ENCODE results near the gene S1PR2. TPM values are rescaled to one million over a fixed set of nuclear protein-coding genes. Genes with fewer than 3 reads are reported as not detected.

Gene S1PR2
- total and polyA plus RNA-seq, 9 of the 15 experiments (the other 6 are each of a cell fraction or from before 2014, with no cell fraction given) = 1.5 to 3.9 (median 2.0) TPM

DNA sequence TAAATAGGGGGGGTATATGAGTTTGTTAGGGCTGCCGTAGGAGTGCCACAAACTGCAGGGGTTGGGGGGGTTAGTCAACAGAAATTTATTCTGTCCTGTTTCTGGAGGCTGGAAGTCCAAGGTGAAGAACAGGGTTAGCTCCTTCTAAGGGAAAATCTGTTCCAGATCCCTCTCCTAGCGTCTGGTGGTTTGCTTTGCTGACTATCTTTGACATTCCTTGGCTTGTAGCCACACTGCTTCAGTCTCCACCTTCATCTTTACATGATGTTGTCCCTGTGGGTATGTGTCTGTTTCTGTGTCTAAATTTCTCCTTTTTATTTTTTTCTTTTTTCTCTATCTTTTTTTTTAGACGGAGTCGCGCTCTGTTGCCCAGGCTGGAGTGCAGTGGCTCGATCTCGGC lies 31.6 kb upstream of the S1PR2 start:
- no peak for TF ChIP-seq CCAR2 (IDR thresholded peaks at IDR 0.05; ENCODE audit: low read depth, low read length)
- no peak for TF ChIP-seq SLC30A9 (CRISPR knock-in tag; IDR thresholded peaks at IDR 0.05)
- TF ChIP-seq EWSR1 (IDR thresholded peaks at IDR 0.05; ENCODE audit: borderline replicate concordance, low read depth, partially characterized antibody) = no peak
- no peak for TF ChIP-seq MTF1 (CRISPR knock-in tag; IDR thresholded peaks at IDR 0.05; ENCODE audit: borderline replicate concordance)
- TF ChIP-seq MBD2 (IDR thresholded peaks at IDR 0.05; ENCODE audit: borderline replicate concordance, low read depth) = no peak
- TF ChIP-seq NCOA6 (IDR thresholded peaks at IDR 0.05) = no peak
- peak; percentile 85; the same call in 1 of the 2 replicates for TF ChIP-seq ZNF24 (IDR thresholded peaks at IDR 0.05)
- no peak for TF ChIP-seq ZKSCAN1 (IDR thresholded peaks at IDR 0.05; ENCODE audit: low read depth, low read length)
- TF ChIP-seq, protein P1, sequence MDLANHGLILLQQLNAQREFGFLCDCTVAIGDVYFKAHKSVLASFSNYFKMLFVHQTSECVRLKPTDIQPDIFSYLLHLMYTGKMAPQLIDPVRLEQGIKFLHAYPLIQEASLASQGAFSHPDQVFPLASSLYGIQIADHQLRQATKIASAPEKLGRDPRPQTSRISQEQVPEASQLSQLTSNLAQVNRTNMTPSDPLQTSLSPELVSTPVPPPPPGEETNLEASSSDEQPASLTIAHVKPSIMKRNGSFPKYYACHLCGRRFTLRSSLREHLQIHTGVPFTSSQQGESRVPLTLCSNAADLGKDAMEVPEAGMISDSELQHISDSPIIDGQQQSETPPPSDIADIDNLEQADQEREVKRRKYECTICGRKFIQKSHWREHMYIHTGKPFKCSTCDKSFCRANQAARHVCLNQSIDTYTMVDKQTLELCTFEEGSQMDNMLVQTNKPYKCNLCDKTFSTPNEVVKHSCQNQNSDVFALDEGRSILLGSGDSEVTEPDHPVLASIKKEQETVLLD (IDR thresholded peaks at IDR 0.05) = no peak
- no peak for TF ChIP-seq ZNF133 (CRISPR knock-in tag; IDR thresholded peaks at IDR 0.05)
- no peak for TF ChIP-seq U2AF2 (optimal IDR thresholded peaks at IDR 0.05; ENCODE audit: low read depth, low read length)
- TF ChIP-seq, protein P2, sequence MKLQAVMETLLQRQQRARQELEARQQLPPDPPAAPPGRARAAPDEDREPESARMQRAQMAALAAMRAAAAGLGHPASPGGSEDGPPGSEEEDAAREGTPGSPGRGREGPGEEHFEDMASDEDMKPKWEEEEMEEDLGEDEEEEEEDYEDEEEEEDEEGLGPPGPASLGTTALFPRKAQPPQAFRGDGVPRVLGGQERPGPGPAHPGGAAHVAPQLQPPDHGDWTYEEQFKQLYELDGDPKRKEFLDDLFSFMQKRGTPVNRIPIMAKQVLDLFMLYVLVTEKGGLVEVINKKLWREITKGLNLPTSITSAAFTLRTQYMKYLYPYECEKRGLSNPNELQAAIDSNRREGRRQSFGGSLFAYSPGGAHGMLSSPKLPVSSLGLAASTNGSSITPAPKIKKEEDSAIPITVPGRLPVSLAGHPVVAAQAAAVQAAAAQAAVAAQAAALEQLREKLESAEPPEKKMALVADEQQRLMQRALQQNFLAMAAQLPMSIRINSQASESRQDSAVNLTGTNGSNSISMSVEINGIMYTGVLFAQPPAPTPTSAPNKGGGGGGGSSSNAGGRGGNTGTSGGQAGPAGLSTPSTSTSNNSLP (IDR thresholded peaks at IDR 0.05; ENCODE audit: borderline replicate concordance, low read depth, low read length) = no peak
- TF ChIP-seq LARP7 (IDR thresholded peaks at IDR 0.05) = no peak
- no peak for TF ChIP-seq CREM (IDR thresholded peaks at IDR 0.05; ENCODE audit: low read depth)
- peak; percentile 26; the same call in 1 of the 2 replicates for TF ChIP-seq ZNF12 (CRISPR knock-in tag; IDR thresholded peaks at IDR 0.05)
- 58% methylated on average over 4 of the region's 7 CpGs for WGBS (ENCODE audit: insufficient coverage, low coverage, missing lambda C conversion rate)
- H3K4me2 ChIP-seq (ENCODE audit: insufficient read depth, low read length) = no peak overlapping the region
- peaks cover 5 to 31% of the 10 kb centered on the region in 2 experiments; a peak in 3 of 5 replicates for H3K4me1 ChIP-seq (replicated peaks in 1 of 2; ENCODE audit: control insufficient read depth in 2 of 2, insufficient read depth in 2 of 2, low read length in 2 of 2)
- intact Hi-C loops (cut with micrococcal nuclease) = no loop called here
- H3K4me3 ChIP-seq = no peak overlapping the region
- no peaks in the 10 kb centered on the region; the same call in 1 of the 2 replicates for H4K20me1 ChIP-seq (replicated peaks; ENCODE audit: control insufficient read depth, insufficient read depth, low read length)
- POLR2A ChIA-PET = interaction anchor here (0.6 to 1.3 kb wide), 2 partner anchors 117 to 126 kb away, joined by 3 to 5 read pairs; no protein-coding TSS in a partner anchor
- H3K9me1 ChIP-seq (ENCODE audit: control insufficient read depth, insufficient read depth, low read length) = no peaks in the 10 kb centered on the region
- H3K27me3 ChIP-seq (ENCODE audit: control insufficient read depth in 2 of 2, insufficient read depth in 2 of 2, low read length in 2 of 2) = no peaks in the 10 kb centered on the region
- no peak for ATAC-seq
- H3K79me2 ChIP-seq (ENCODE audit: control insufficient read depth, insufficient read depth, low read length) = no peaks in the 10 kb centered on the region
- no peak for FAIRE-seq
- in situ Hi-C loops (cut with MboI) = no loop called here
- H3K27ac ChIP-seq (ENCODE audit: extremely low read depth, low read depth, low read length) = no peak overlapping the region
- no peak overlapping the region for H2AFZ ChIP-seq (ENCODE audit: low read depth, low read length)
- CTCF ChIA-PET (ENCODE audit: low intra/inter-chr PET ratio) = interaction anchor here (1.7 kb wide), 1 partner anchor 127 kb away, joined by 5 read pairs; no protein-coding TSS in a partner anchor
- DNase-seq (ENCODE audit: extremely low read depth in 1 of 4, low spot score in 3 of 4) = no peak
- H3K9ac ChIP-seq (ENCODE audit: insufficient read depth in 1 of 2, low read depth in 2 of 2, low read length in 2 of 2) = no peak overlapping the region
- peaks cover 21% of the 10 kb centered on the region for H3K36me3 ChIP-seq (ENCODE audit: control insufficient read depth, insufficient read depth, low read length)
- H3K9me3 ChIP-seq (replicated peaks; ENCODE audit: control insufficient read depth, insufficient read depth, low read depth, low read length) = no peaks in the 10 kb centered on the region
- BruUV-seq (replicated peaks) = no TSS peak

Measured in K562 (cell line).